Superior temporal gyrus (tissue), 1 donor: ENCODE data around the gene SCYL1.
"Not testable (repeated sequence)": the region's sequence is repeated elsewhere in the genome, so short reads cannot be mapped to it uniquely, and the experiment has no call there.

ENCODE experiments used
- DNase-seq: peaks from one replicate; pipeline ENCODE4 v3.0.0-alpha.2; 2016; ENCODE audit errors: extremely low spot score

The SCYL1 gene

DNA sequence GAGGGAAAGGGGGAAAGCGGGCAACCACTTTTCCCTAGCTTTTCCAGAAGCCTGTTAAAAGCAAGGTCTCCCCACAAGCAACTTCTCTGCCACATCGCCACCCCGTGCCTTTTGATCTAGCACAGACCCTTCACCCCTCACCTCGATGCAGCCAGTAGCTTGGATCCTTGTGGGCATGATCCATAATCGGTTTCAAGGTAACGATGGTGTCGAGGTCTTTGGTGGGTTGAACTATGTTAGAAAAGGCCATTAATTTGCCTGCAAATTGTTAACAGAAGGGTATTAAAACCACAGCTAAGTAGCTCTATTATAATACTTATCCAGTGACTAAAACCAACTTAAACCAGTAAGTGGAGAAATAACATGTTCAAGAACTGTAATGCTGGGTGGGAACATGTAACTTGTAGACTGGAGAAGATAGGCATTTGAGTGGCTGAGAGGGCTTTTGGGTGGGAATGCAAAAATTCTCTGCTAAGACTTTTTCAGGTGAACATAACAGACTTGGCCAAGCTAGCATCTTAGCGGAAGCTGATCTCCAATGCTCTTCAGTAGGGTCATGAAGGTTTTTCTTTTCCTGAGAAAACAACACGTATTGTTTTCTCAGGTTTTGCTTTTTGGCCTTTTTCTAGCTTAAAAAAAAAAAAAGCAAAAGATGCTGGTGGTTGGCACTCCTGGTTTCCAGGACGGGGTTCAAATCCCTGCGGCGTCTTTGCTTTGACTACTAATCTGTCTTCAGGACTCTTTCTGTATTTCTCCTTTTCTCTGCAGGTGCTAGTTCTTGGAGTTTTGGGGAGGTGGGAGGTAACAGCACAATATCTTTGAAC, 19.2 kb upstream of the SCYL1 start:
- DNase-seq = peak; percentile 47

DNA sequence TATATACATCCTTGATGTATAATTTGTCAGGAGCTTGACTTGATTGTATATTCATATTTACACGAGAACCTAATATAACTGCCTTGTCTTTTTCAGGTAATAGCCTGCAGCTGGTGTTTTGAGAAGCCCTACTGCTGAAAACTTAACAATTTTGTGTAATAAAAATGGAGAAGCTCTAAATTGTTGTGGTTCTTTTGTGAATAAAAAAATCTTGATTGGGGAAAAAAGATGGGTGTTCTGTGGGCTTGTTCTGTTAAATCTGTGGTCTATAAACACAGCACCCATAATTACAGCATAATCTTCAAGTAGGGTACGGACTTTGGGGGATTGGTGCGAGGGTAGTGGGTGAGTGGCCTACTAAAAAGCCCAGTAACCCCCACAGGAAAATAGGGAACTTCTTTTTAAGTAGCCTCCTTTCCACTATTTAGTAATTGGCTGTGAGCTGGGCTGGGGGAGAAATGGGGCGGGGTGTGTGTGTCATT, 18.6 kb upstream of the SCYL1 start:
- no peak for DNase-seq

DNA sequence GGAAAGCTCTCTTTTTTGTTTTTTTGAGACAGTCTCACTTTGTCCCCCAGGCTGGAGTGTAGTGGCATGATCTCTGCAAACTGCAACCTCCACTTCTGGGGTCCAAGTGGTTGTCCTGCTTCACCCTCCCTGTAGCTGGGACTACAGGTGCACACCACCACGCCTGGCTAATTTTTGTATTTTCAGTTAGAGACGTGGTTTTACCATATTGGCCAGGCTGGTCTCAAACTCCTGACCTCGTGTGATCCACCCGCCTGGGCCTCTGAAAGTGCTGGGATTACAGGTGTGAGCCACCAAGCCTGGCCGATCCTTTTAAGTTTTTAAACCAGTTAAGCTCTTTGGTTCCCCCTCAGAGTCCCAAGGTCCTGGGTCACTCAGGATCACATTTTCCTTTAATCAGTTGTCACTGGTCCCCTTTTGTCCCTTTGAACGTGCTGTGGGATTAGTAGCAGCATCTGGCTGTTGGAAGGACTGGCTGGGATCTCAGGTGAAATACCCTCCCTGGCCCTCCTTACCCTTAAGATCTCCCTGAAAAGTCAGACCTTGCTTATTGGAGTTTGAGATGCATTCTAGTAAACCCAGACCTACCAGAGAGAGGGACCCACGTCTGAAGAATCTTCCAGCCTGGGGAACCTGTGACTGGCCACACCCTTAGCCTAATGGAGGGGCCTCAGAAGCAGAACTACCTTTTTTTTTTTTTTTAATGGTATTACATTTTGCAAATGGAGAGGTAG, 17.9 kb upstream of the SCYL1 start:
- DNase-seq = peak; percentile 38

DNA sequence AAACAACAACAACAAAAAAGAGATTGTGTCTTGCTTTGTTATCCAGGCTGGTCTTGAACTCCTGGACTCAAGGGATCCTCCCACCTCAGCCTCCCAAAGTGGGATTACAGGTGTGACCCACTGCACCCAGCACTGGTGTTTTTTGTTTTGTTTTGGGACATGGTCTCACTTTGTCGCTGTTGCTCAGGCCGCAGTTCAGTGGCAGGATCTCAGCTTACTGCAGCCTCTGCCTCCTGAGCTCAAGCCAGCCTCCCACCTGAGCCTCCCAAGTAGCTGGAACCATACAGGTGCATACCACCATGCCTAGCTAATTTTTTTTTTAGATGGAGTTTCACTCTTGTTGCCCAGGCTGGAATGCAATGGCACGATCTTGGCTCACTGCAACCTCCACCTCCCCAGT, 12.6 kb upstream of the SCYL1 start:
- DNase-seq = not testable (repeated sequence)

DNA sequence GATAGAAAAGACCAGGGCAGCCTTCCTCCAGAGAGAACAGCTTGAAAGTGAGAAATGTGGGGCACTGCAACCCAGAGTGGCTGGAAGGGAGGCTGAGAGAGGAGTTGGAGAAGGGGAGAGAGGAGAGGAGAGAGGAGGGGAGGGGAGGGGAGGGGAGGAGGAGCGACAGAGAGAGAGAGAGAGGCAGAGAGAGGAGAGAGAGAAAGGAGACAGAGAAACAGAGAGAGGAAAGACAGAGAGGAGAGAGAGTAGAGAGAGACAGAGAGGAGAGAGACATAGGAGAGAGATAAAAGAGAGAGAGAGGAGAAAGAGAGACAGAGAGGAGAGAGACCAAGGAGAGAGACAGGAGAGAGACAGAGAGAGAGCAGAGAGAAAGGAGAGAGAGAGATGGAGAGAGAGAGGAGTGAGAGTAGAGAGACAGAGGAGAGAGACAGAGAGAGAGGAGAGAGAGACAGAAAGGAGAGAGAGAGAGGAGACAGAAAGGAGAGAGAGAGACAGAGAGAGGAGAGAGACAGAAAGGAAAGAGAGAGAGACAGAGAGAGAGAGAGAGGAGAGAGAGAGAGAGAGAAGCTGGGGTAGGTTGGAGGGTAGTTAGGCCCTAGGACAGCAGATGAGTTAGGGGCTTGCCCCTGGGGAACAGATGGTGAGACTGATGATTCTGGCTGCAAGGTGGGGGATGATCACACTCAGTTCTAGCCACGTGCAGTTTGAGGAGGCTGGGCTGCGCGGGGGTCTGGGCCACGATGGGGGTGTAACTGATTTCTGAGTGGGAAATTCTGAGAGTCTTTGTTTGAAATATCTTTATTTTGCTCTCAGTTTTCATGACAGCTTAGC, 8.5 kb upstream of the SCYL1 start:
- DNase-seq = no peak

DNA sequence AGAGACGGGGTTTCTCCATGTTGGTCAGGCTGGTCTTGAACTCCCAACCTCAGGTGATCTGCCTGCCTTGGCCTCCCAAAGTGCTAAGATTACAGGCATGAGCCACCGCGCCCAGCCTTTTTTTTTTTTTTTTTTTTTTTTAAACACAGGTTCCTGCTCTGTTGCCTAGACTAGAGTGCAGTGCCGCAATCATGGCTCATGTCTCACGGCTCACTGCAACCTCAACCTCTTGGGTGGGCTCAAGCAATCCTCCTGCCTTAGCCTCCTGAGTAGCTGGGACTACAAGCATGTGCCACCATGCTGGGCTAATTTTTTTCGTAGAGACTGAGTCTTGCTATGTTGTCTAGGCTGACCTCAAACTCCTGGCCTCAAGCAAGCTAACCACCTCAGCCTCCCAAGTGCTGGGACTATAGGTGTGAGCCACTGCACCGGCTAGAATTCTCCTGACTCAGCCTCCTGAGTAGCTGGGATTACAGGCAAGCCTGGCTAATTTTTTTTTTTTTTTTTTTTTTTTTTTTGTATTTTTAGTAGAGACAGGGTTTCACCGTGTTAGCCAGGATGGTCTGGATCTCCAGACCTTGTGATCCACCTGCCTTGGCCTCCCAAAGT, 5.8 kb upstream of the SCYL1 start:
- DNase-seq = not testable (repeated sequence)

DNA sequence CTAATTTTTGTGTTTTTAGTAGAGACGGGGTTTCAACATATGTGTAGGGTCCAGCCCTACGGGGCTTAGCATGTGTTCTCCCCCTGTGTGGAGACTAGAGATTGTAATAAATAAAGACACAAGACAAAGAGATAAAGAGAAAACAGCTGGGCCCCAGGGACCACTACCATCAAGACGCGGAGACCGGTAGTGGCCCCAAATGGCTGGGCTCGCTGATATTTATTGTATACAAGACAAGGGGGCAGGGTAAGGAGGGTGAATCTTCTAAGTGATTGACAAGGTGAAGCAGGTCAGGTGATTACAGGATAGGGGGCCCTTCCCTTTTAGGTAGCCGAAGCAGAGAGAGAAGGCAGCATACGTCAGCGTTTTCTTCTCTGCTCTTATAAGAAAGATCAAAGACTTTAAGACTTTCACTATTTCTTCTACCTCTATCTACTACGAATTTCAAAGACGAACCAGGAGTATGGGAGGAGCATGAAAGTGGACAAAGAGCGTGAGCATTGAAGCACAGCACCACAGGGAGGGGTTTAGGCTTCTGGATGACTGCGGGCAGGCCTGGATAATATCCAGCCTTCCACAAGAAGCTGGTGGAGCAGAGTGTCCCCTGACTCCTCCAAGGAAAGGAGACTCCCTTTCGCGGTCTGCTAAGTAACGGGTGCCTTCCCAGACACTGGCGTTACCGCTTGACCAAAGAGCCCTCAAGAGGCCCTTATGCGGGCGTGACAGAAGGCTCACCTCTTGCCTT, 2.9 kb upstream of the SCYL1 start:
- DNase-seq = not testable (repeated sequence)

DNA sequence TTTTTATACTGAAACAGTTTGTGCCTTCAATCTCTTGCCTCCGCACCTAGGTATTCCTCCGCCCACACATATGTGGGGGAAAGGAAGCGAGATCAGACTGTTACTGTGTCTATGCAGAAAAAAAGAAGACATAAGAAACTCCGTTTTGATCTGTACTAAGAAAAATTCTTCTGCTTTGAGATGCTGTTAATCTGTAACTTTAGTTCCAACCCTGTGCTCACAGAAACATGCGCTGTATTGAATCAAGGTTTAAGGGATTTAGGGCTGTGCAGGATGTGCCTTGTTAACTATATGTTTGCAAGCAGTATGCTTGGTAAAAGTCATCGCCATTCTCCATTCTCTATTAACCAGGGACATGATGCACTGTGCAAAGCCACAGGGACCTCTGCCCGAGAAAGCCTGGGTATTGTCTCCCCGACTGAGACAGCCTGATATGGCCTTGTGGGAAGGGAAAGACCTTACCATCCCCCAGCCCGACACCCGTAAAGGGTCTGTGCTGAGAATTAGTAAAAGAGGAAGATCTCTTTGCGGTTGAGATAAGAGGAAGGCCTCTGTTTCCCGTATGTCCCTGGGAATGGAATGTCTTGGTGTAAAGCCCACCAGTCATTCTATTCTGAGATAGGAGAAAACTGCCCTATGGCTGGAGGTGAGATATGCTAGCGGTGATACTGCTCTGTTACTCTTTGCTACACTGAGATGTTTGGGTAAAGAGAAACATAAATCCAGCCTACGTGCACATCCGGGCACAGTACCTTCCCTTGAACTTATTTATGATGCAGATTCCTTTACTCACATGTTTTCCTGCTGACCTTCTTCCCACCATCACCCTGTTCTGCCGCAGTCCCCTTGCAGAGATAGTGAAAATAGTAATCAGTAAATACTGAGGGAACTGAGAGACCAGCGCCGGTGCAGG, 1.9 kb upstream of the SCYL1 start:
- DNase-seq = peak; percentile 45

DNA sequence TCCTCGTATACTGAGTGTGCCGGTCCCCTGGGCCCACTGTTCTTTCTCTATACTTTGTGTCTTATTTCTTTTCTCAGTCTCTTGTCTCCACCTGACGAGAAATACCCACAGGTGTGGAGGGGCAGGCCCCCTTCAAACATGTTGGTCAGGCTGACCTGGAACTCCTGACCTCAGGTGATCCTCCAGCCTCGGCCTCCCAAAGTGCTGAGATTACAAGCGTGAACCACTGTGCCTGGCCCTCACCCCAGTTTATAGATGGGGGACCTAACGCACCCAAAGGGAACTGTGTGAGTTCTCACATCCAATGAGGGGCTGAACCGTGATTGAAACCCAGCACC, 1.3 kb upstream of the SCYL1 start:
- DNase-seq = not testable (repeated sequence)

DNA sequence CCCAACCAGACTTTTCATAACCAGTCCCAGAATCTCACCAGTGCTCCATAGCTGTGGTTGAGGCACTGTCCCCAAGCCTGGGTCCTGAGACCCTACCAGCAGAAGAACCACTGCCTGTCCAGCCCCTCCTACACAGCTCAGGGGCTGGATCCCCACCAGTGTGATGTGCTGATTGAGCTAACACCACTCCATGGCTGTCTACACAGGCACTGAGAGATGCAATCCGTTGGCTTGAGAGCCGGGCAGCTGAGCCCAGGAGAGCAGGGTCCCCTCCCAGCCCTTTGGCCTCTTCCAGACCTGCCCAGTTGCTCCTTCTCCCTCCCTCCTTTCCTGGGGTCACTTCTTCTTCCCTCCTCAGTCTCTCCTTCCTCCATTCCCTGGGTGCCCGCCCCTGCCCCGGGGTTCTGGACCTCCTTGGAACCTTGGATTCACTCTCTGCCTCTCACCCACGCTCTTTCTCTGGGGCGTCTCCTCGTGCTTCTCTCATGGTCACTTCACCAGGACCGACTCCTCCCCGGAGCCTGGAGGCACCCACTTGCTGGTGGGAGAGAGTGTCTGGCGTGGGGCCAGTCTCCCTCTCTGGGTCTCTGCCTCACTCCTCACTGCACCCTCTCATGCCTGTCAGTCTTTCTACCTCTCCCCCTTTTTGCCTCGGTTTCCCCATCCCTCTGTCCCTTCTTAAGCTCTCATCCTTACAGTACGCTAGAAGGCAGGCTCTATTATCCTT, 706 bp upstream of the SCYL1 start:
- DNase-seq = peak; percentile 36

DNA sequence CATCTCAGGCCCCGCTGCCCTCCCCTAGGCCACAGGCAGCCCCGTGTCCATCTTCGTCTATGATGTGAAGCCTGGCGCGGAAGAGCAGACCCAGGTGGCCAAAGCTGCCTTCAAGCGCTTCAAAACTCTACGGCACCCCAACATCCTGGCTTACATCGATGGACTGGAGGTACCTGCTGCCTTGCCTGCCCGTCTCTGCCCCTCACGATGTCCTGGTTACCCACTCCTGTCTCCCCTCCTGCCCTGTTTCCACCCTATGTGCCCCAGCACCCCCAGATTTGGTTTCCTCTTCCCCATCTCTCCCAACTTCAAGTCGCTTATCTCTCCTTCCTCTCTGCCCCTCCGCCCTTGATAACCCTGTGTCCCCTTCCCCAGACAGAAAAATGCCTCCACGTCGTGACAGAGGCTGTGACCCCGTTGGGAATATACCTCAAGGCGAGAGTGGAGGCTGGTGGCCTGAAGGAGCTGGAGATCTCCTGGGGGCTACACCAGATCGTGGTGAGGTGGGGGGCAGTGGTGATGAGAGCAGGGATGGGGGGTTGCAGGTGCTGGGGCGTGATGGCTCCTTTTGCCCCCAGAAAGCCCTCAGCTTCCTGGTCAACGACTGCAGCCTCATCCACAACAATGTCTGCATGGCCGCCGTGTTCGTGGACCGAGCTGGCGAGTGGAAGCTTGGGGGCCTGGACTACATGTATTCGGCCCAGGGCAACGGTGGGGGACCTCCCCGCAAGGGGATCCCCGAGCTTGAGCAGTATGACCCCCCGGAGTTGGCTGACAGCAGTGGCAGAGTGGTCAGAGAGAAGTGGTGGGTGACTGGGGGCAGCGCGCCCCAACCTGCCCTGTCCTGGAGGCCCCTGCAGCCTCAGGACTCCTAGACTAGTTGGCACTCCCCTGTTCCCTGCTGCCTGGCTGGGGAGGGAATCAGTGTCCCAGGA, 930 bp downstream of the SCYL1 start:
- no peak for DNase-seq

DNA sequence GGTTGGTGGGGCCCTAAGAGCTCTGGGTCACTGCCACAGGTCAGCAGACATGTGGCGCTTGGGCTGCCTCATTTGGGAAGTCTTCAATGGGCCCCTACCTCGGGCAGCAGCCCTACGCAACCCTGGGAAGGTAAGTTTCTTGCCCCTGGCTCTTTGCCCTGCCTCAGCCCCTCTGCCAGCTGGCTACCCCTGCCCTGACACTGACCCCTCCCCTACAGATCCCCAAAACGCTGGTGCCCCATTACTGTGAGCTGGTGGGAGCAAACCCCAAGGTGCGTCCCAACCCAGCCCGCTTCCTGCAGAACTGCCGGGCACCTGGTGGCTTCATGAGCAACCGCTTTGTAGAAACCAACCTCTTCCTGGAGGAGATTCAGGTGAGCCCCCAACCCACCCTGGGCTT, 1.9 kb downstream of the SCYL1 start:
- DNase-seq = no peak

DNA sequence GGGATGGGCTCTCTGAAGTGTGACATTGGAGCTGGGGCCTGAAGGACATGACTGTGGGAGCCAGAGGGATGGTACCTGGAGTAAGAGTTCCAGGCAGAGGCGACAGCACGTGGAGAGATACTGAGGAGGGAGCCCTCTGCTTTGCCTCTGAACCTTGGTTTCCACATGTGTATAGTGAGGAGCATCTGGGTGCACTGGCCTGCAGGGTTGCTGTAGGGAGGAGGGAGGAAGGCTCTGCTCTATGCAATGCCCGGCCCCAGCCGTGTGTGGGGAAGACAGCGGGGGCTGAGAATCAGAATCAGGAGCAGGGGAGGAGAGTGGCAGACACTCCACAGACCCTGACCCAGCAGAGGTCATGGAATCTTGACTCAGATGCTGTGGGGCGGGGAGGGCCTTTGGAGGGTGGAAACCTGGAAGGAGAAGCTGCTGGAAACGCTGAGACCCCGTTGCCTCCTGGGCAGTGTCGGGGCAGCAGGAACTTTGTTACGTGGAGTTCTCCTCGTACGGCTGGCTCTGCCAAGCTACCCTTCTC, 4.0 kb downstream of the SCYL1 start:
- no peak for DNase-seq

DNA sequence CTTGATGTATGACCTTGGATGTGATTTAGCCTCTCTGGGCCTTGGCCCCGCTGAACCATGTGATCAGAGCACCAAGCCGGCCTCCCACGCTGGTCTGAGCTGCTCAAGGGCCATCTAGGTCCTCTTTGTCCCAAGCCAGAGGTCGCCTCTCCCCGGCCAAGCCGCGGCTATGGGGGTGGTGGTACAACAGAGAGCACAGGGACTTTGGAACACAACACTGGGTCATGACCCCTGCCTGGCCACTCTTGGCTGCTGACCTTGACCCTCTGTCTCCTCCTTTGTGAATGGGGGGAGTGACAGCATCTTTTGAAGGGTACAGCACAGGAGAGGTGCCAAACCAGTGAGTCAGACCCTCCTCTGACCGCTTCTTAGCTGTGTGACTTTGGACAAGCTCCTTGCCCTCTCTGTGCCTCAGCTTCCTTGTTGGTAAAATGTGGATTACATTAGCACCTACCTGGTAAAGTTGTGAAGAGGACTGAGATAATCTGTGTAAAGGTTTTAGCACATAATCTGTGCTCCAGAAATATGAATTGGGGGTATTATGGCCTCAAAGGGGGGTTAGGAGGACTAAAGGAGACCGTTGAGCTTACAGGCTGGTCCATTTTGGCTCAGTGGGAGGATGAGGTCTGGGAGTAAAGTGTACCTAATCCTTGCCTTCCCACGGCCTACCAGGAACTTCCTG, 4.7 kb downstream of the SCYL1 start:
- no peak for DNase-seq

DNA sequence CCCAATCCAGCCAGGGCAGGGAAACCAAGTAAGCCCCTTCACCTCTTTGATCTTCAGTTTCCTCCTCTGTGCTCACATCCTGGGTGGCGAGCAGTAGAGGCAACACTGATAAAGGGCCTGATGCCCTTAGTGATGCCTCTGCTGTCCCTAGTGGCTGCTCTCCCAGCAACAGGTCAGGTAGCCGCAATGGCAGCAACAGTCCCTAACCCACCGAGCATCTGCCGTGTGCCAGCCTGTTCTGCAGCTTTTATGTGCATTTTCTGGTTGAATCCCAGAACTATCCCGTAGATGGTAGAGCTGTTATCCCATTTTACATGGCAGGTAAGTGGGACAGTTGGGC, 5.2 kb downstream of the SCYL1 start:
- DNase-seq = no peak

DNA sequence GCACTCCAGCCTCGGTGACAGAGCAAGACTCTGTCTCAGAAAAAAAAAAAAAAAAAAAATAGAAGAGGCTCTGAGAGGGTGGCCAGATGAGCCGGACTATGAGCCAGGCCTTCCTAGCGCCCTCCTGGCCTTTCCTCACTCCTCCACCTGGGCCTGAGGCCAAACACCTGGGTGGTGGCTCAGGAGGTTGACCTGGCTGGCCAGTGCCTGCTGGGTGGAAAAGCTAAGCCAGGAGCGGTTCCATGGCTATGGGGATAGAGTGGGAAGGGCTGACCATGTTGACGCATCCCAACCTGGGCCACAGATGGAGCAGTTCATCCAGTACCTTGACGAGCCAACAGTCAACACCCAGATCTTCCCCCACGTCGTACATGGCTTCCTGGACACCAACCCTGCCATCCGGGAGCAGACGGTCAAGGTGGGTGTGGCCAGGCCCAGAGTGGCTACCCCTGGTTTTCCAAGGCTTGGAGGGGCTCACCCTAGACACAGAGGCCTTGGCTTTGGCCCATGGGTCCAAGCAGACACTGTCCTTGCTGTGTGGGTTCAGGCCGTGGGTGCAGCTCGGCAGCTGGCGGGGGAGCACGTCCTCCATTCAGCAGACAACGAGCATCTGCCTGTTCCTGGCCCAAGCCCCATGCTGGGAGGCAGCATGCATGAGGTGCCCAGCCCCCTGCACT, 7.6 kb downstream of the SCYL1 start:
- DNase-seq = no peak

DNA sequence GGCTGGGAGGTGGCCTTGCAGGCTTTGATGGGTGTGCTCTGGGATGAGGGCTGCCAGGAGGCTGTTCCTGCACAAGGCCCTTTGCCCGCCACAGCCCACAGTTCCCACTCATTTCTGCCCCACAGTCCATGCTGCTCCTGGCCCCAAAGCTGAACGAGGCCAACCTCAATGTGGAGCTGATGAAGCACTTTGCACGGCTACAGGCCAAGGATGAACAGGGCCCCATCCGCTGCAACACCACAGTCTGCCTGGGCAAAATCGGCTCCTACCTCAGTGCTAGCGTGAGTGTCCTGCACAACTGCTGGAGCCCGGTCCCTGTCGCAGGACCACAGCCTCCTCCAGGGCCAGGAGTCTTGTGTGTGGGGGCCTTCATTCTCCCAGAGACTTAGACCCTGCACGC, 10.2 kb downstream of the SCYL1 start:
- DNase-seq = no peak
